HepG2 (cell line): Measurements from ENCODE around the gene TMEM187. TPM values are rescaled to one million over a fixed set of nuclear protein-coding genes. Genes with fewer than 3 reads are reported as not detected.

ENCODE experiments used
- ATAC-seq: fragments of 200-7000 bp; cut with Tn5 transposase; 3 replicates; pipeline ENCODE4 v1.9.1; 2020; ENCODE audit warnings: mild to moderate bottlenecking, moderate library complexity
- BruUV-seq: library from RNA; stranded (reverse); fragments of 400-500 nt; replicated peaks from 2 replicates; lab custom pipeline; 2021; lab: Mats Ljungman, UMichigan
- CTCF ChIA-PET: fragments of 300-600 bp; formaldehyde crosslinking; extraction: SDS; loops from one replicate; lab custom pipeline; 2021; ENCODE audit warnings: low total read pairs, inconsistent platforms, low intra/inter-chr PET ratio; lab: Yijun Ruan, JAX
- POLR2A ChIA-PET: fragments of 350-600 bp; sonication (Branson Sonifier 250); formaldehyde crosslinking; loops from one replicate; lab custom pipeline; 2020; ENCODE audit warnings: antibody characterized with exemption, inconsistent platforms; lab: Yijun Ruan, JAX
- DNase-seq: peaks from one replicate; pipeline ENCODE4 v3.0.0-alpha.2; 2015; ENCODE audit warnings: low spot score
- FAIRE-seq: peaks from 3 replicates; lab custom pipeline; 2011; peaks lifted over from hg19 to GRCh38; lab: Jason Lieb, UNC
- H2AFZ ChIP-seq: one replicate; pipeline ENCODE4 v1.6.1; 2011; ENCODE audit warnings: low read length, inconsistent platforms
- H3K27ac ChIP-seq: fragments of 300-600 bp; 3 replicates; pipeline ENCODE4 v1.8.0; 2011; ENCODE audit warnings: mixed run types, mild to moderate bottlenecking, mixed read lengths, low read length, inconsistent platforms; ENCODE audit not compliant: insufficient read depth; ENCODE audit errors: extremely low read length
- H3K27me3 ChIP-seq, 2 experiments: fragments of 200-600 bp in 1 of 2; 2 replicates in 1 of 2; 3 replicates in 1 of 2; pipeline versions ENCODE4 v1.6.0 to v1.8.0; 2011; ENCODE audit warnings: low read length in 2 of 2, mild to moderate bottlenecking in 2 of 2, moderate library complexity in 2 of 2, inconsistent platforms in 1 of 2; ENCODE audit not compliant: insufficient read depth in 2 of 2, control insufficient read depth in 1 of 2
- H3K36me3 ChIP-seq, 2 experiments: fragments of 200-600 bp in 1 of 2; replicated peaks in 1 of 2; 2 replicates in 1 of 2; 3 replicates in 1 of 2; pipeline versions ENCODE4 v1.5.1 to v1.8.0; 2011; ENCODE audit warnings: low read length in 2 of 2, inconsistent platforms in 1 of 2; ENCODE audit not compliant: insufficient read depth in 2 of 2, control insufficient read depth in 1 of 2
- H3K4me1 ChIP-seq: 2 replicates; pipeline ENCODE4 v1.5.1; 2012; ENCODE audit warnings: low read length, inconsistent platforms; ENCODE audit not compliant: insufficient read depth
- H3K4me2 ChIP-seq: 2 replicates; pipeline ENCODE4 v1.6.0; 2011; ENCODE audit warnings: low read depth, low read length, inconsistent platforms
- H3K4me3 ChIP-seq, 3 experiments: fragments of 200-600 bp in 1 of 3; sonication (generic), shearing (Covaris generic) in 1 of 3; replicated peaks in 1 of 3; 2 replicates each; pipeline ENCODE4 v1.5.1; 2011 to 2016; ENCODE audit warnings: low read length in 3 of 3, inconsistent platforms in 2 of 3, low read depth in 2 of 3, mild to moderate bottlenecking in 2 of 3, control low read depth in 1 of 3, mixed read lengths in 1 of 3; ENCODE audit not compliant: insufficient read depth in 1 of 3
- H3K79me2 ChIP-seq: one replicate; pipeline ENCODE4 v1.6.1; 2011; ENCODE audit warnings: low read length, inconsistent platforms; ENCODE audit not compliant: insufficient read depth
- H3K9ac ChIP-seq: 2 replicates; pipeline ENCODE4 v1.6.0; 2011; ENCODE audit warnings: mild to moderate bottlenecking, low read depth, low read length, inconsistent platforms; ENCODE audit not compliant: insufficient read depth
- H3K9me3 ChIP-seq: 2 replicates; pipeline ENCODE4 v1.5.1; 2012; ENCODE audit warnings: mild to moderate bottlenecking, low read length
- H4K20me1 ChIP-seq: 2 replicates; pipeline ENCODE4 v1.6.0; 2011; ENCODE audit warnings: inconsistent platforms, mild to moderate bottlenecking, low read length, moderate library complexity; ENCODE audit not compliant: insufficient read depth
- KLF11 ChIP-seq: IDR thresholded peaks from 2 replicates; pipeline ENCODE4 v1.6.1; 2016; ENCODE audit warnings: missing compliant biosample characterization
- MTF1 ChIP-seq: sonication (generic); formaldehyde crosslinking; IDR thresholded peaks from 2 replicates; pipeline ENCODE4 v1.5.0; 2020; ENCODE audit warnings: missing genetic modification reagents
- SCMH1 ChIP-seq: sonication (generic); formaldehyde crosslinking; IDR thresholded peaks from 2 replicates; pipeline ENCODE4 v1.9.0; 2021; ENCODE audit warnings: missing genetic modification reagents, mild to moderate bottlenecking, borderline replicate concordance
- SP4 ChIP-seq: sonication (generic); formaldehyde crosslinking; IDR thresholded peaks from 2 replicates; pipeline ENCODE4 v1.8.1; 2023; ENCODE audit warnings: mild to moderate bottlenecking, missing genetic modification reagents
- ZBTB33 ChIP-seq: sonication (generic); formaldehyde crosslinking; IDR thresholded peaks from 2 replicates; pipeline ENCODE4 v1.4.0; 2020; ENCODE audit warnings: missing genetic modification reagents
- ZNF17 ChIP-seq: sonication (generic); formaldehyde crosslinking; IDR thresholded peaks from 2 replicates; pipeline ENCODE4 v1.5.0; 2020; ENCODE audit warnings: mild to moderate bottlenecking, missing genetic modification reagents
- ZNF354B ChIP-seq: sonication (generic); formaldehyde crosslinking; IDR thresholded peaks from 2 replicates; pipeline ENCODE4 v1.8.0; 2022; ENCODE audit warnings: mild to moderate bottlenecking, missing genetic modification reagents
- ZNF501 ChIP-seq: sonication (generic); formaldehyde crosslinking; IDR thresholded peaks from 2 replicates; pipeline ENCODE4 v1.5.1; 2020; ENCODE audit warnings: mild to moderate bottlenecking, moderate library complexity, missing genetic modification reagents
- ZNF503 ChIP-seq: sonication (generic); formaldehyde crosslinking; IDR thresholded peaks from 2 replicates; pipeline ENCODE4 v1.4.0; 2020; ENCODE audit warnings: missing genetic modification reagents
- ZNF660 ChIP-seq: sonication (generic); formaldehyde crosslinking; IDR thresholded peaks from 2 replicates; pipeline ENCODE4 v1.5.1; 2020; ENCODE audit warnings: mild to moderate bottlenecking, low read depth, missing genetic modification reagents, borderline replicate concordance
- ZNF709 ChIP-seq: sonication (generic); formaldehyde crosslinking; IDR thresholded peaks from 2 replicates; pipeline ENCODE4 v1.5.0; 2020; ENCODE audit warnings: mild to moderate bottlenecking, missing genetic modification reagents
- ZNF879 ChIP-seq: sonication (generic); formaldehyde crosslinking; IDR thresholded peaks from 2 replicates; pipeline ENCODE4 v1.8.1; 2023; ENCODE audit warnings: missing genetic modification reagents
- WGBS: methylation state at CpG from one replicate; pipeline ENCODE4 v1.1.6; 2017; ENCODE audit warnings: low lambda C conversion rate; 5-methylcytosine and 5-hydroxymethylcytosine counted together
- in situ Hi-C: cut with HindIII; loops from 2 replicates; pipeline ENCODE4 v1.10.0; 2017; ENCODE audit warnings: low pct_unique_long_range_greater_than_20kb; ENCODE audit not compliant: extremely low pct_ligation_motif_present
- intact Hi-C: fragments of 100-400 bp; cut with micrococcal nuclease; formaldehyde crosslinking; loops from one replicate; pipeline ENCODE4 v1.10.0; 2022; ENCODE audit not compliant: unreplicated experiment
- polyA plus RNA-seq, 8 experiments: library from polyadenylated mRNA; depleted of rRNA in 3 of 8; stranded (reverse) in 7 of 8; unstranded in 1 of 8; fragments of >200 nt; fragmentation: Illumina TruSeq in 4 of 8; extraction: Trizol in 4 of 8; gene quantifications; 2 replicates each; pipeline versions ENCODE4 v1.2.1 to v1.2.3, GENCODE V29; 2011 to 2016; ENCODE audit warnings: low read depth in 4 of 8, missing spikeins in 1 of 8, mixed read lengths in 1 of 8; ENCODE audit not compliant: insufficient read depth in 1 of 8
- total RNA-seq, 5 experiments: library from RNA; depleted of rRNA; stranded (reverse); fragments of >200 nt; fragmentation: Illumina TruSeq; extraction: Trizol; gene quantifications; 2 replicates each; pipeline ENCODE4 v1.2.3, GENCODE V29; 2016; ENCODE audit warnings: low read depth in 1 of 5

The TMEM187 gene
- total and polyA plus RNA-seq, 2 of the 13 experiments (the other 11 are each of a cell fraction or from before 2014, with no cell fraction given), result 2.2 to 6.2 TPM

GRCh38 chrX:154030715-154031305 lies 58.3 kb downstream of the TMEM187 start:
- Histone ChIP-seq H3K36me3 (peaks cover 4 to 18% of the 10 kb centered on the region in 2 experiments; a peak in 4 of 5 replicates), H3K4me2 (no peak overlapping the region), H3K4me3 (no peak overlapping the region), H3K27me3 (no peaks in the 10 kb centered on the region), H3K79me2 (peaks cover 8% of the 10 kb centered on the region), H3K9me3 (no peaks in the 10 kb centered on the region), H3K4me1 (0 out of 2 replicates have a peak, but pooled peaks cover 5% of the 10 kb centered on the region), H4K20me1 (no peaks in the 10 kb centered on the region), H2AFZ (no peak overlapping the region), H3K9ac (no peak overlapping the region), H3K27ac (no peak overlapping the region)
- DNase-seq, result no peak
- ATAC-seq, result no peak
- in situ Hi-C loops (no loop called here), intact Hi-C loops (no loop called here)
- WGBS, result 98% methylated on average over 19 of the region's 29 CpGs
- no peak for FAIRE-seq
- no TSS peak for BruUV-seq
- POLR2A ChIA-PET, result no interaction called here
- CTCF ChIA-PET, result no interaction called here
- no peak for TF ChIP-seq ZNF503 (CRISPR knock-in tag)
- TF ChIP-seq ZNF879 (CRISPR knock-in tag), result no peak
- no peak for TF ChIP-seq ZNF17 (CRISPR knock-in tag)
- no peak for TF ChIP-seq ZNF354B (CRISPR knock-in tag)
- TF ChIP-seq ZNF501, result no peak

GRCh38 chrX:154032160-154032559 lies 59.6 kb downstream of the TMEM187 start:
- peaks cover 5% of the 10 kb centered on the region; the same call in 1 of the 2 replicates for H3K4me1 ChIP-seq
- ChIA-PET POLR2A (no interaction called here), CTCF (no interaction called here)
- FAIRE-seq, result no peak
- H2AFZ ChIP-seq, result no peak overlapping the region
- peaks cover 4 to 18% of the 10 kb centered on the region in 2 experiments; a peak in 4 of 5 replicates for H3K36me3 ChIP-seq
- intact Hi-C loops (no loop called here), in situ Hi-C loops (no loop called here)
- 100% methylated on average over 1 of the region's 11 CpGs for WGBS
- no peak for ATAC-seq
- no peaks in the 10 kb centered on the region for H4K20me1 ChIP-seq
- no peak overlapping the region for H3K4me3 ChIP-seq
- H3K79me2 ChIP-seq, result peaks cover 8% of the 10 kb centered on the region
- H3K4me2 ChIP-seq, result no peak overlapping the region
- no peak for DNase-seq
- no peaks in the 10 kb centered on the region for H3K27me3 ChIP-seq
- H3K9me3 ChIP-seq, result no peaks in the 10 kb centered on the region
- no peak overlapping the region for H3K27ac ChIP-seq
- H3K9ac ChIP-seq, result no peak overlapping the region
- no TSS peak for BruUV-seq
- TF ChIP-seq ZNF709 (CRISPR knock-in tag), result no peak
- TF ChIP-seq SCMH1 (CRISPR knock-in tag), result no peak
- no peak for TF ChIP-seq SP4 (CRISPR knock-in tag)
- no peak for TF ChIP-seq KLF11 (CRISPR knock-in tag)
- no peak for TF ChIP-seq ZNF660 (CRISPR knock-in tag)
- TF ChIP-seq MTF1 (CRISPR knock-in tag), result no peak
- TF ChIP-seq ZBTB33 (CRISPR knock-in tag), result no peak
